RWPE2 (cell line): ENCODE data around the gene RGL3.

Experiments
- ATAC-seq: fragments of 200-7000 bp; cut with Tn5 transposase; 3 replicates; pipeline ENCODE4 v1.9.1; 2021; ENCODE audit warnings: low read depth
- DNase-seq: peaks from one replicate; pipeline ENCODE4 v3.0.0-alpha.2; 2020; ENCODE audit warnings: low spot score
- H3K27ac ChIP-seq: fragments of 450-650 bp; 2 replicates; pipeline ENCODE4 v1.5.1; 2017; ENCODE audit warnings: mild to moderate bottlenecking; ENCODE audit not compliant: poor library complexity, severe bottlenecking
- H3K27me3 ChIP-seq: fragments of 250-450 bp; sonication (Bioruptor Pico); 2 replicates; pipeline ENCODE4 v1.5.1; 2021; ENCODE audit warnings: mild to moderate bottlenecking, moderate library complexity; ENCODE audit not compliant: insufficient read depth, poor library complexity, severe bottlenecking
- H3K36me3 ChIP-seq: fragments of 250-450 bp; sonication (Bioruptor Pico); 2 replicates; pipeline ENCODE4 v1.5.1; 2020; ENCODE audit warnings: low read depth, mild to moderate bottlenecking, moderate library complexity
- H3K4me1 ChIP-seq: fragments of 250-450 bp; sonication (Bioruptor Pico); 2 replicates; pipeline ENCODE4 v1.5.1; 2021; ENCODE audit warnings: mild to moderate bottlenecking, moderate library complexity; ENCODE audit not compliant: insufficient read depth, poor library complexity, severe bottlenecking
- H3K4me3 ChIP-seq: fragments of 250-450 bp; sonication (Bioruptor Pico); 2 replicates; pipeline ENCODE4 v1.5.1; 2021; ENCODE audit warnings: mild to moderate bottlenecking, moderate library complexity; ENCODE audit not compliant: severe bottlenecking
- H3K9me3 ChIP-seq: fragments of 250-450 bp; sonication (Bioruptor Pico); 2 replicates; pipeline ENCODE4 v1.5.1; 2021; ENCODE audit warnings: mild to moderate bottlenecking, moderate library complexity; ENCODE audit not compliant: severe bottlenecking
- TF ChIP-seq, protein P1 (sequence below): fragments of 450-650 bp; IDR thresholded peaks from one replicate; pipeline ENCODE4 v1.5.1; 2017; ENCODE audit warnings: mild to moderate bottlenecking, moderate library complexity; ENCODE audit not compliant: poor library complexity, severe bottlenecking

The RGL3 gene

DNA sequence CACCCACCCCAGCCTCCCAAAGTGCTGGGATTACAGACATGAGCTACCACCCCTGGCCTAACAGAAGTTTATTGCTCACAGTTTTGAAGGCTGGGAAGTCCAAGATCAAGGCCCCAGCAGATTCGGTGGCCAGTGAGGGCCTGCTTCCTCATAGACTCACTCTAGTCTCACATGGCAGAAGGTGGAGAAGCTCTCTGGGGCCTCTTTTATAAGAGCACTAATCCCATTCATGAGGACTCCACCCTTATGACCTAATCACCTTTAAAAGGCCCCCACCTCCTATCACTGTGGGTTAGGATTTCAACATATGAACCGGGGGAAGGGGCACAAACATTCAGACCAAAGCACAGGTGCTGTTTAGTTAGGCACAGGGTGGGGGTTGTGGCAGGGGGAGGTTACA, 51.6 kb downstream of the RGL3 start:
- H3K36me3 ChIP-seq, result no peaks in the 10 kb centered on the region; the same call in none of the 2 replicates
- ATAC-seq, result no peak
- TF ChIP-seq, protein P1, sequence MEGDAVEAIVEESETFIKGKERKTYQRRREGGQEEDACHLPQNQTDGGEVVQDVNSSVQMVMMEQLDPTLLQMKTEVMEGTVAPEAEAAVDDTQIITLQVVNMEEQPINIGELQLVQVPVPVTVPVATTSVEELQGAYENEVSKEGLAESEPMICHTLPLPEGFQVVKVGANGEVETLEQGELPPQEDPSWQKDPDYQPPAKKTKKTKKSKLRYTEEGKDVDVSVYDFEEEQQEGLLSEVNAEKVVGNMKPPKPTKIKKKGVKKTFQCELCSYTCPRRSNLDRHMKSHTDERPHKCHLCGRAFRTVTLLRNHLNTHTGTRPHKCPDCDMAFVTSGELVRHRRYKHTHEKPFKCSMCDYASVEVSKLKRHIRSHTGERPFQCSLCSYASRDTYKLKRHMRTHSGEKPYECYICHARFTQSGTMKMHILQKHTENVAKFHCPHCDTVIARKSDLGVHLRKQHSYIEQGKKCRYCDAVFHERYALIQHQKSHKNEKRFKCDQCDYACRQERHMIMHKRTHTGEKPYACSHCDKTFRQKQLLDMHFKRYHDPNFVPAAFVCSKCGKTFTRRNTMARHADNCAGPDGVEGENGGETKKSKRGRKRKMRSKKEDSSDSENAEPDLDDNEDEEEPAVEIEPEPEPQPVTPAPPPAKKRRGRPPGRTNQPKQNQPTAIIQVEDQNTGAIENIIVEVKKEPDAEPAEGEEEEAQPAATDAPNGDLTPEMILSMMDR, result no peak

DNA sequence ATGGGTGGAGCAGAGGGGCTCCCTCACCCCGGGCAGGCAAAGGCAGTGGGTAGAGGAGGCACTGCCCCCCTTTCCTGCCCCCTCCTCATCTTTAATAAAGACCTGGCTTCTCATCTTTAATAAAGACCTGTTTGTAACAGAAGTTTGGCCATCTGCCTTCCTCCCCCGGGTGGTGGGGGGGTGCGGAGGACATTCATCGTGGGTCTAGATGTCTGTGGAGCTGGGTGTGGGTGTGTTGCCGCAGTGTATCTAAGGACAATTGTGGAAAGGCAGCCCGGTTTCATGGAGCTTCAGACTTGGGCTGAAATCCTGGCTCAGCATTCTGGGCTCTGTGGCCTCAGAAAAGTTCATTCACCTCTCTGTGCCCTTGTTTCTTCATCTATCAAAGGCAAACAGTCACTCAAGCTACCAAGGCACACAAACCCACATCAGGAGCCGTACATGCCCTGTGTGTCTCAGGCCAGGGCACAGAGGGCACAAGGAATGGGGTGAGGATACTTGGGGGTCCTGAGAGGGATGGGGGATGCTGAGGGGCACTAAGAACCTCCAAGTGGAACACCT, 53.5 kb downstream of the RGL3 start:
- Histone ChIP-seq H3K4me3 (no peak overlapping the region), H3K36me3 (no peaks in the 10 kb centered on the region; the same call in none of the 2 replicates), H3K4me1 (no peaks in the 10 kb centered on the region), H3K27ac (no peak overlapping the region), H3K9me3 (no peaks in the 10 kb centered on the region), H3K27me3 (no peaks in the 10 kb centered on the region)
- TF ChIP-seq, protein P1, result no peak
- ATAC-seq, result no peak
- DNase-seq, result no peak

More for the DNA sequence above, 51.6 kb downstream of the RGL3 start:
- Histone ChIP-seq H3K4me1 (no peaks in the 10 kb centered on the region), H3K9me3 (no peaks in the 10 kb centered on the region), H3K4me3 (no peak overlapping the region), H3K27me3 (no peaks in the 10 kb centered on the region), H3K27ac (no peak overlapping the region)
- no peak for DNase-seq

DNA sequence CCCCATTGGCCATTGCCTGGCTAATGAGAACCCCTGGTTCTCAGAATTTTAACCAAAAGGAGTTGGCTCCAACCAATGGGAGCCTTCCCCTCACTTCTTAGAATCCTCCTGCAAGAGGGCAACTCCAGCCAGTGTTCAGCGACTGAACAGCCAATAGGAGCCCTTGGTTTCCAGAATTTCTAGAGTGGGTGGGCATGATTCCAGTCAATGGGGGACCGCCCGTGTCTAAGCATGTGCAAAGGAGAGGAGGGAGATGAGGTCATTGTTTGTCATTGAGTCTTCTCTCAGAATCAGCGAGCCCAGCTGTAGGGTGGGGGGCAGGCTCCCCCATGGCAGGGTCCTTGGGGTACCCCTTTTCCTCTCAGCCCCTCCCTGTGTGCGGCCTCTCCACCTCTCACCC, 54.2 kb downstream of the RGL3 start:
- Histone ChIP-seq H3K4me3 (no peak overlapping the region), H3K4me1 (no peaks in the 10 kb centered on the region), H3K27me3 (no peaks in the 10 kb centered on the region), H3K36me3 (no peaks in the 10 kb centered on the region; the same call in none of the 2 replicates), H3K27ac (no peak overlapping the region), H3K9me3 (no peaks in the 10 kb centered on the region)
- TF ChIP-seq, protein P1, result no peak
- no peak for DNase-seq
- no peak for ATAC-seq

DNA sequence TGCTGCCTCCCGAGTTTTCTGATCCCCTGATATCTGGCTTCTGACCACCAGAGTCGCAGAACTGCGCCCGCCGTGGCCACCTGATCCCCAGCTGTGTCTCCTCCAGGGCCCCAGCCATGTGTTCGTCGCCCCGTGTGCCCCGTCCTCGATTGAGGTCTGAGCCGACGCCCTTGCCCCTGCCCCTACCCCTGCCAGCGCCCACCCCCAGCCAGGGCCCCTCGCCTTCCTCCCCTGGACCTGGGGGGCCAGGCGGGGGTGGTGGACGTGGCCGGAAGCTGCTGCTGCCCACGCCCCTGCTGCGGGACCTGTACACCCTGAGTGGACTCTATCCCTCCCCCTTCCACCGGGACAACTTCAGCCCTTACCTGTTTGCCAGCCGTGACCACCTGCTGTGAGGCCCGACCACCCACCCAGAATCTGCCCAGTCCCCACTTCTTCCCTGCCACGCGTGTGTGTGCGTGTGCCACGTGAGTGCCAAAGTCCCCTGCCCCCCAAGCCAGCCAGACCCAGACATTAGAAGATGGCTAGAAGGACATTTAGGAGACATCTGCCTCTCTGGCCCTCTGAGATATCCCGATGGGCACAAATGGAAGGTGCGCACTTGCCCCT, 54.7 kb downstream of the RGL3 start:
- TF ChIP-seq, protein P1, result no peak
- H3K27ac ChIP-seq, result no peak overlapping the region
- H3K4me1 ChIP-seq, result no peaks in the 10 kb centered on the region
- H3K36me3 ChIP-seq, result no peaks in the 10 kb centered on the region; the same call in none of the 2 replicates
- no peak for DNase-seq
- no peaks in the 10 kb centered on the region for H3K27me3 ChIP-seq
- H3K9me3 ChIP-seq, result no peaks in the 10 kb centered on the region
- H3K4me3 ChIP-seq, result no peak overlapping the region
- no peak for ATAC-seq

DNA sequence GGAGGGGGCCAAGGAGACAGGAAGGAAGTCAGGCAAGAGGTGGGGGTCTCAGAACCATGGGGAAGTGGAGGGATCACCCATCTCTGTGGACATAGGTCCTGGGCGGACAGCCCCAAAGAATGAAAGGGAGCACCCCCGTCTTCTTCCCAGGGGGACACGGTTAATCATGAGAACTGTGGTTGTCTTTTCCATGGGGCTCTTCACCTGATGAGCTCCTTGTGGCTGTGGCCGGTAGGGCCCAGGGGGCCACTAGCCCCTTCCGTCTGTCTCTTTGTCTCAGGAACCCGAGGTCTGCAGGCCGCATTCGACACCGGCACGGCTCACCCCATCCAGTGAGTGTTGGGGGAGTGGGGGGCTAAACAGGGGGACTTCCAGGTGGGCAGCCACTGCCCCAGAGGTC, 55.2 kb downstream of the RGL3 start:
- TF ChIP-seq, protein P1, result no peak
- ATAC-seq (no peak), DNase-seq (no peak)

More for the DNA sequence above, 55.2 kb downstream of the RGL3 start:
- Histone ChIP-seq H3K9me3 (no peaks in the 10 kb centered on the region), H3K4me3 (no peak overlapping the region), H3K36me3 (no peaks in the 10 kb centered on the region; the same call in none of the 2 replicates), H3K4me1 (no peaks in the 10 kb centered on the region), H3K27me3 (no peaks in the 10 kb centered on the region), H3K27ac (no peak overlapping the region)
